ENCODE data around the gene NCAM1. TPM values are rescaled to one million over a fixed set of nuclear protein-coding genes. Genes with fewer than 3 reads are reported as not detected.

The NCAM1 gene
- total and polyA plus RNA-seq, 2 donors (not counting 3 experiments of a cell fraction or from before 2014, with no cell fraction given): 0.03 TPM; not detected in 1

GRCh38 chr11:112931703-112932102, 29.5 kb upstream of the NCAM1 start:
- Histone ChIP-seq H3K79me2 (ENCODE audit: control insufficient read depth, insufficient read depth, low read length) (no peaks in the 10 kb centered on the region), H3K9me3 (replicated peaks; ENCODE audit: control insufficient read depth, insufficient read depth, low read length) (peaks cover 1% of the 10 kb centered on the region), H3K9me1 (replicated peaks; ENCODE audit: control insufficient read depth, extremely low read depth, insufficient read depth, low read length) (no peaks in the 10 kb centered on the region), H3K4me3 (replicated peaks in 1 of 3; ENCODE audit: insufficient read depth in 1 of 3, low read depth in 1 of 3, low read length in 3 of 3) (no peak overlapping the region), H3K36me3 (ENCODE audit: control insufficient read depth in 2 of 2, extremely low read depth in 1 of 2, insufficient read depth in 2 of 2, low read length in 2 of 2) (no peaks in the 10 kb centered on the region), H3K9ac (replicated peaks; ENCODE audit: extremely low read depth, insufficient read depth, low read length) (no peak overlapping the region), H4K20me1 (replicated peaks; ENCODE audit: control insufficient read depth, extremely low read depth, insufficient read depth, low read length) (no peaks in the 10 kb centered on the region), H3K4me1 (ENCODE audit: control insufficient read depth, extremely low read depth, insufficient read depth, low read length) (no peaks in the 10 kb centered on the region), H3K4me2 (ENCODE audit: insufficient read depth, low read length) (no peak overlapping the region), H3K27me3 (ENCODE audit: control insufficient read depth in 2 of 2, insufficient read depth in 2 of 2, low read length in 2 of 2) (no peaks in the 10 kb centered on the region), H3K27ac (ENCODE audit: insufficient read depth, low read depth, low read length) (no peak overlapping the region), H2AFZ (ENCODE audit: low read depth, low read length) (no peak overlapping the region)
- ChIA-PET CTCF (no interaction called here), POLR2A (no interaction called here)
- TF ChIP-seq EZH2 (IDR thresholded peaks at IDR 0.05; ENCODE audit: borderline replicate concordance, low read depth, low read length, severe bottlenecking): no peak
- no peak for TF ChIP-seq MYC (IDR thresholded peaks at IDR 0.05; ENCODE audit: low read depth, low read length)
- no peak for TF ChIP-seq MAX (IDR thresholded peaks at IDR 0.05; ENCODE audit: insufficient read depth, insufficient read length)
- TF ChIP-seq JUN (IDR thresholded peaks at IDR 0.05; ENCODE audit: borderline replicate concordance, insufficient read depth, insufficient read length, low read depth): no peak
- TF ChIP-seq FOS (IDR thresholded peaks at IDR 0.05; ENCODE audit: borderline replicate concordance, insufficient read depth, low read length): no peak
- TF ChIP-seq GATA2 (IDR thresholded peaks at IDR 0.05; ENCODE audit: insufficient read depth, insufficient read length, low read depth, low read length): no peak
- TF ChIP-seq POLR2AphosphoS5 (IDR thresholded peaks at IDR 0.05; ENCODE audit: insufficient read depth, low read depth, low read length): no peak
- no peak for TF ChIP-seq POLR2A (IDR thresholded peaks at IDR 0.05; ENCODE audit: low read depth, low read length)
- no peak for TF ChIP-seq CTCF (IDR thresholded peaks at IDR 0.05; ENCODE audit: extremely low read depth in 1 of 2, insufficient read depth in 1 of 2, low read depth in 1 of 2, low read length in 2 of 2)
- intact Hi-C loops (cut with micrococcal nuclease): no loop called here
- no peak for FAIRE-seq
- BruUV-seq (replicated peaks): no TSS peak
- dilution Hi-C loops (cut with MboI; ENCODE audit: extremely low pct_ligation_motif_present, low sequenced_read_pairs): no loop called here
- DNase-seq (ENCODE audit: low read depth, low spot score): no peak

Data from endothelial cell of umbilical vein (primary cell).